ENCODE results near the gene COG3. TPM values are rescaled to one million over a fixed set of nuclear protein-coding genes. Genes with fewer than 3 reads are reported as not detected.

The COG3 gene
- total RNA-seq, 1 experiment from 2014 or later: 17.6 TPM

DNA sequence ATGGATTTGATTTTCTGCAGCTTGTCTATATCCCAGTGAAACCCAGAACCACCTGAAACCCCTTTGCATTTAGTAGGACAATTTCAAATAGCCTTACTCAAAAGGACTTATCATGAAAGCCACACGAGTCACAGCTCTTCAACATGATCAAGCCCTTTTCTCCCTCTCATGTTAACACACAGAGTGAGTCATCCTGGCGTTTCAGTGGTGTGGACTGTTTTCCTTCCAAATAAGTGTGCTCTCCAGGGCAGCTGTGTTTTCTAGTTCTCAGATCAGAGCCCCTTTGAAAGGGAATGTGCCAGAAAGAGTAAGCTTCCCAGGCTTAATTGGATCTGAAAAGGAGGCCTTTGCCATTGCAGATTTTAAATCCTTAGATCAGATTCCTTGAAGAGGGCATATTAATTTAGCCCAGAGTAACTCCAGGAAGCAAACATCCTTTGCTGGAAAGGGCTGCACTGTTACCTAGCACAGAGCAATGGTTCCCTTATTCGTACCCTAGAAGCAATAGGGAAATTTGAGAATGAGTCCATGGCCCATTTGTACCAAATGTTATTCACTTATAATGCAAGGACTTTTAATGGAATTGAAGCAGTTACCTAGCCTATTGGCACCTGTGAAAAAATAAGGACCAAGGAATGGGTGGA lies 99.5 kb downstream of the COG3 start (continued):
- TF ChIP-seq, protein P1, sequence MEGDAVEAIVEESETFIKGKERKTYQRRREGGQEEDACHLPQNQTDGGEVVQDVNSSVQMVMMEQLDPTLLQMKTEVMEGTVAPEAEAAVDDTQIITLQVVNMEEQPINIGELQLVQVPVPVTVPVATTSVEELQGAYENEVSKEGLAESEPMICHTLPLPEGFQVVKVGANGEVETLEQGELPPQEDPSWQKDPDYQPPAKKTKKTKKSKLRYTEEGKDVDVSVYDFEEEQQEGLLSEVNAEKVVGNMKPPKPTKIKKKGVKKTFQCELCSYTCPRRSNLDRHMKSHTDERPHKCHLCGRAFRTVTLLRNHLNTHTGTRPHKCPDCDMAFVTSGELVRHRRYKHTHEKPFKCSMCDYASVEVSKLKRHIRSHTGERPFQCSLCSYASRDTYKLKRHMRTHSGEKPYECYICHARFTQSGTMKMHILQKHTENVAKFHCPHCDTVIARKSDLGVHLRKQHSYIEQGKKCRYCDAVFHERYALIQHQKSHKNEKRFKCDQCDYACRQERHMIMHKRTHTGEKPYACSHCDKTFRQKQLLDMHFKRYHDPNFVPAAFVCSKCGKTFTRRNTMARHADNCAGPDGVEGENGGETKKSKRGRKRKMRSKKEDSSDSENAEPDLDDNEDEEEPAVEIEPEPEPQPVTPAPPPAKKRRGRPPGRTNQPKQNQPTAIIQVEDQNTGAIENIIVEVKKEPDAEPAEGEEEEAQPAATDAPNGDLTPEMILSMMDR (IDR thresholded peaks at IDR 0.05 in 2 of 3, conservative IDR thresholded peaks at IDR 0.05 in 1 of 3; ENCODE audit: borderline replicate concordance in 1 of 3, insufficient read depth in 1 of 3, low read depth in 2 of 3, low read length in 2 of 3): no peak
- TF ChIP-seq EGR1 (IDR thresholded peaks at IDR 0.05; ENCODE audit: low read depth): no peak

GRCh38 chr13:45565331-45565730 lies 100.6 kb downstream of the COG3 start:
- Histone ChIP-seq H3K36me3 (ENCODE audit: control insufficient read depth in 1 of 2, insufficient read depth in 2 of 2, low read length in 2 of 2) (no peaks in the 10 kb centered on the region), H3K9me3 (ENCODE audit: control insufficient read depth in 1 of 2, insufficient read depth in 1 of 2, low read depth in 1 of 2, low read length in 2 of 2) (no peaks in the 10 kb centered on the region; a peak in 1 of 4 replicates), H3K4me2 (ENCODE audit: low read length) (no peak overlapping the region), H3K4me1 (ENCODE audit: control insufficient read depth in 1 of 2, insufficient read depth in 2 of 2, low read length in 2 of 2) (peaks cover 0 to 5% of the 10 kb centered on the region in 2 experiments; a peak in 1 of 4 replicates), H4K20me1 (ENCODE audit: insufficient read depth) (no peaks in the 10 kb centered on the region), H3K4me3 (replicated peaks in 1 of 2; ENCODE audit: low read depth in 1 of 2, low read length in 2 of 2) (no peak overlapping the region), H3K27ac (ENCODE audit: low read depth, low read length) (no peak overlapping the region), H3K9ac (ENCODE audit: low read length) (no peak overlapping the region), H2AFZ (ENCODE audit: low read depth, low read length, poor library complexity, severe bottlenecking) (no peak overlapping the region), H3K27me3 (ENCODE audit: insufficient read depth, low read length) (no peaks in the 10 kb centered on the region; the same call in 1 of the 2 replicates), H3K9me2 (ENCODE audit: insufficient read depth) (no peaks in the 10 kb centered on the region), H3K79me2 (ENCODE audit: insufficient read depth, low read length) (no peaks in the 10 kb centered on the region)
- BruUV-seq (replicated peaks): no TSS peak
- ChIA-PET POLR2A (no interaction called here), RAD21 (ENCODE audit: low non-redundant PET in 1 of 2, low total read pairs in 2 of 2, uncharacterized antibody in 2 of 2, unreplicated experiment in 2 of 2) (no interaction called here), CTCF (no interaction called here)
- ATAC-seq (no peak), DNase-seq (ENCODE audit: low read depth, low spot score) (no peak)
- TF ChIP-seq JUND (IDR thresholded peaks at IDR 0.05) (no peak), ELF1 (IDR thresholded peaks at IDR 0.05; ENCODE audit: borderline replicate concordance, low read depth) (no peak), CEBPB (IDR thresholded peaks at IDR 0.05; ENCODE audit: low read depth) (no peak), SRF (IDR thresholded peaks at IDR 0.05; ENCODE audit: low read depth) (no peak), FOSL1 (IDR thresholded peaks at IDR 0.05; ENCODE audit: low read depth) (no peak), SP1 (IDR thresholded peaks at IDR 0.05; ENCODE audit: low read depth) (no peak), SIN3A (IDR thresholded peaks at IDR 0.05; ENCODE audit: low read depth) (no peak)
- TF ChIP-seq, protein P1 (IDR thresholded peaks at IDR 0.05 in 2 of 3, conservative IDR thresholded peaks at IDR 0.05 in 1 of 3; ENCODE audit: borderline replicate concordance in 1 of 3, insufficient read depth in 1 of 3, low read depth in 2 of 3, low read length in 2 of 3): no peak
- intact Hi-C loops (cut with micrococcal nuclease): no loop called here
